ENCODE results near the gene LRPAP1.
"Not testable (repeated sequence)": the region's sequence is repeated elsewhere in the genome, so short reads cannot be mapped to it uniquely, and the experiment has no call there.

Gene LRPAP1

DNA sequence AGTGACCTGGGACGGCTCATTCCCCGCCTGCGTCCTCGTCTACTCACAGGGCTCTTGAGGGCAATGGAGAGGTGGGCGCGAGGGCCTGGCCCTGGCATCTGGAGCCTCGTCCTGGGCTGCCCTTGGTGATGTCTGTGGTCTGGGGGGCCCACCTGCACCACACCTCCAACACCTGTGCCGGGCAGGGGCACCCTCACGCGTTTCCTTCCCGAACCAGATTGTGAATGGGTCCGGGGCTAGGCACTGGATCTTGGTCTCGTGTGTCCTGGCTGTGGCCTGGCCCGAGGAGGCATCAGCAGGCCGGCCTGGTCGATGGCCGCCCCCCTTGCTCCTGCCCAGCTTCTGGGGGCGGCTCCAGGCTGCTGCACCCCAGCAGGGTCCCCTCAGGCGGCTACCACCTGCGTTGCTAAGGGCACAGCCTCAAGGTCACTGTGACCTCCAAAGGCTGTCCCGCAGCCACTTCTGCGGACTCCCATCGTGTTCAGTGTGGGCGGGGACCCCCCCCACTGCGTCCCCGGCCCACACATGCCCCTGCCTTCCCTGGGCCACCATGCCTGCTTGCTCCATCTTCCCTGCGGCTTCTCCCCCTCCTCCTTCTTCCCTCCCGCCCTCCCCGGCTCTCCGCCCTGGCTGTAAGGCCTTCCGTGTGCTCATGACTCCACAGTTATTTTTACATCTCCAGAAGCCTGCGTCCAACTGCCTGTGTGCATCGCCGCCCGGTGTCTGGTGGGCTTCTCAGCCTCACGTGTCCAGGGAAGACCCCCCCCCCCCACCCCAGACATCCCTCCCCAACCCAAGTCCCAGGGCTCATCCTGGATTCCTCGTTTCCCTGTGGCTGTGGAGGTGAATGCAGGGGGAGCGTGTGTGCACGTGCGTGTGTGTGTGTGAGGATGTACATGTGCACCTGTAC, 65.3 kb downstream of the LRPAP1 start:
- peaks cover 6% of the 10 kb centered on the region; the same call in 1 of the 2 replicates for H3K27me3 ChIP-seq (ENCODE audit: low read depth)
- H3K4me3 ChIP-seq: no peak overlapping the region
- no peak for DNase-seq (ENCODE audit: low spot score in 2 of 2)
- no peaks in the 10 kb centered on the region for H3K4me1 ChIP-seq
- in situ Hi-C loops (cut with MboI; ENCODE audit: low sequenced_read_pairs): no loop called here
- H3K9me3 ChIP-seq: no peaks in the 10 kb centered on the region
- H3K36me3 ChIP-seq (replicated peaks): no peaks in the 10 kb centered on the region

DNA sequence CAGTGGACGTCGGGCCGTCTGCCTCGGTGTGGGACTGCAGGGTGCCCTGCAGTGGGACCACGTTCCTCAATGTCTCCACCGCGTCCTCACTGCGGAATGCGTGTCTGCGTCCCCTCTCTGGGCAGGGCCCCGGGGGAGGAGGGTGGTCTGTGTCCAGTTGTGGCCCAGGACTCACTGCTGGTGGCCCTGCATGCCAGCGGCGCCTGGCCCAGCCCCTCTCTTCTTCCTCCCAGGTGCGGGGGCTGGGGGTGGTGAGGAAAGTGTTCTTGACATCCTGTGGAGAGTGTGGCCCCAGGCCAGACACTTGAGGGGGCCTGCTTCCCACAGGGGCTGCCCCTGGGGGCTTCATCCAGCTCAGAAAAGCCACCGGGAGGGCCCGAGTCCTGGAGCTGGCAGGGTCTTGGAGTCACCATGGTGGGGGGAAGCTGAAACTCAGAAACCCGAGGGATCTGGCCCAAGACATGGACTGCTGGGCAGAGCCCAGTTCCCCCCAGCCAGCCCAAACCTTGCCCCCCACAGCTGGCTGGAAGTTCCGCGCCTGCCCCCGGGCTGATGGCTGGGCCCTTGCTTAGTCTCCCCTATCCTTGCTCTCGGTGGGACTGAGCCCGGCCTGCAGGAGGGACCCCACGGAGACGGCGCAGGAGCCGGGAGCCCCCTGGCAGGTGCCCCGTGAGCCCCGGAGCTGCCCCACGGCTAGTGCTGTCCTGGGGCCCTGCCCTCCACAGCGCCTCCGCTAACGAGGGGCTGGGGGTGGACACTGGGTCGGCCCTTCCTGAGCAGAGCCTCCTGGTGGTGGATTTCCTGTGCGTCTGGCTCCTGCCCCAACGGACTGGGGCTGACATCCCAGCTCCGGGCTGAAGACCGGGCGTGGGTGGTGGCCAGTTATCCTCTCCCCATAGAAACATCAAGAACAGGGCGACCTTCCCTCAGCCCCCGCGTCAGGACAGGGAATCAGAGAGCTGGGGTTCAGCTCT, 66.2 kb downstream of the LRPAP1 start:
- Histone ChIP-seq H3K4me1 (no peaks in the 10 kb centered on the region), H3K9me3 (no peaks in the 10 kb centered on the region), H3K27me3 (ENCODE audit: low read depth) (peaks cover 6% of the 10 kb centered on the region; the same call in 1 of the 2 replicates), H3K36me3 (replicated peaks) (no peaks in the 10 kb centered on the region), H3K4me3 (no peak overlapping the region)
- in situ Hi-C loops (cut with MboI; ENCODE audit: low sequenced_read_pairs): no loop called here
- no peak for DNase-seq (ENCODE audit: low spot score in 2 of 2)

DNA sequence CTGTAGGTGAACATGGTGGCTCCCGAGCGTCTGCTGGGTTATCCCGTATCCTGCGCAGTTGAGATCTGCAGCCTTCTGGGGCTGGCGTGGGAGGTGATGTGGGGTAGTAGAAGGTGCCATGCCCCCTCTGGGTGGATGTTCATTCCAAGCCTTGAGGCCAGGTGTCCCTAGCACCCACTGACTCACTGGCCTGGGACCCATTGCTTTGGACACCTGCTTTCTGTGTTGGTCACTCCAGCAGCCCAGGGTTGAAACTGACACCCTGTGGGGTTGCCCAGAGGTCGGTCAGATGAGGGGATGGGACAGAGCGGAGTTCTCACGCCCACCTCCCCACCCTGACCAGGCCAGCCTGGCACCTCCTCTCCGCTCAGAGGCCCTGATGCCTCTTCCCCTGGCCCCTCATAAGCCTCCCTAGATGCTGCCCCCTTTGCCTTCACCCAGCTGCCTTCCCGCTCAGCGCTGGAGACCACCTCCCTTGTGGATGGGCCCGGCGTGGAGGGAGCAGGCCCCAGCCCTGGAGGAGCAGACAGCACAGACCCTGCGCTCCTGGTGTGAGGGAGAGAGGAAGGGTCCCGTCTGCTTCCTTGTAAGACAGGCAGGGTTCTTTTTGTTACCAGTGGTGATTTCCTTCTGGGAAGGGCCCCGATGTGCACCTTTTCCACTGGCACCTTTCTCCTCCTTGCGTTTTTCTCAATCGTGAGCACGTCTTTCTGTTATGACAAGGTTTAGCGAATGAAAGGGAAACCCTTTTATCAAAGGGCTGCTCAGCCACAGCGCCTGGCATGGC, 67.1 kb downstream of the LRPAP1 start:
- DNase-seq (ENCODE audit: low spot score in 2 of 2): no peak
- no peaks in the 10 kb centered on the region for H3K36me3 ChIP-seq (replicated peaks)
- no peaks in the 10 kb centered on the region for H3K4me1 ChIP-seq
- H3K27me3 ChIP-seq (ENCODE audit: low read depth): peaks cover 6% of the 10 kb centered on the region; the same call in 1 of the 2 replicates
- no peak overlapping the region for H3K4me3 ChIP-seq
- in situ Hi-C loops (cut with MboI; ENCODE audit: low sequenced_read_pairs): no loop called here
- no peaks in the 10 kb centered on the region for H3K9me3 ChIP-seq

DNA sequence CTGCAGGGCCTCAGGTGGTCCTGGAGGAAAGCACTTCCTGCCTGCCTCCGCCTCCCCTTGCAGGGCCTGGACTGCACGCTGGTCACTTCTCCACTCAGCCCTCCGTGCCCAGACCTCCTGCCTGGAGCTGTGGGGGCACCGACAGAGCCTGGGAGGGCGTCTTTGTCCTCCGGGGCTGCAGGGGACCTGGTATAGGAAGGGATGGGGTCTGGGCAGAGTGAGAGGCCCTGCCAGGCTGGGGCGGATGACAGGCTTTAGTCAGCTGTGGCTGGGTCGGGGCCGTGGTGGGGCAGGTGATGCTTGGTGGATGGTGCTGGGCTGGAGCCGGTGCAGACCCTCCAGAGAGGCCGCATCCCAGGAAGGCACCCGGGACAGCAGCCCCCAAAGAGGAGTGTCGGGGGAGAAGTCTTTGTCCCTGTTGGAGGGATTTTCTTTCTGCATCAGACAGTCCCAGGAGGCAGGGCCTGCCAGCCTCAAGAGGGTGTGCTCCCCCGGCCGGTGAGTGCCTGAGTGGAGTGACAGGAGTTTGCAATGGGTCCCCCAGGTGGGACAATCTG, 67.8 kb downstream of the LRPAP1 start:
- no peak for DNase-seq (ENCODE audit: low spot score in 2 of 2)
- Histone ChIP-seq H3K36me3 (replicated peaks) (no peaks in the 10 kb centered on the region), H3K4me3 (no peak overlapping the region), H3K4me1 (no peaks in the 10 kb centered on the region), H3K27me3 (ENCODE audit: low read depth) (peaks cover 6% of the 10 kb centered on the region; the same call in 1 of the 2 replicates), H3K9me3 (no peaks in the 10 kb centered on the region)
- in situ Hi-C loops (cut with MboI; ENCODE audit: low sequenced_read_pairs): no loop called here

- H3K9me3 ChIP-seq: no peaks in the 10 kb centered on the region
- H3K4me1 ChIP-seq: no peaks in the 10 kb centered on the region
- H3K4me3 ChIP-seq: no peak overlapping the region
- no peaks in the 10 kb centered on the region for H3K36me3 ChIP-seq (replicated peaks)
- DNase-seq (ENCODE audit: low spot score in 2 of 2): no peak
- H3K27me3 ChIP-seq (ENCODE audit: low read depth): peaks cover 9% of the 10 kb centered on the region; the same call in 1 of the 2 replicates
- in situ Hi-C loops (cut with MboI; ENCODE audit: low sequenced_read_pairs): no loop called here
Observed at GRCh38 chr4:3463556-3464348, 68.5 kb downstream of the LRPAP1 start.

- peak in 1 of 2 experiments; percentile 51 for DNase-seq (ENCODE audit: low spot score in 2 of 2)
- H3K4me3 ChIP-seq: no peak within 1 kb of the TSS
- H3K4me1 ChIP-seq: no peaks in the 10 kb centered on the region
- in situ Hi-C loops (cut with MboI; ENCODE audit: low sequenced_read_pairs): no loop called here
- peaks cover 9% of the 10 kb centered on the region; the same call in 1 of the 2 replicates for H3K27me3 ChIP-seq (ENCODE audit: low read depth)
- no peaks in the 10 kb centered on the region for H3K9me3 ChIP-seq
- no peaks in the 10 kb centered on the region for H3K36me3 ChIP-seq (replicated peaks)
Observed at GRCh38 chr4:3462790-3463415, 69.3 kb downstream of the LRPAP1 start, which contains the start of gene DOK7. DOK7 (plus strand) TSS chr4:3463306; CDS start chr4:3463376, 70 bp downstream.

GRCh38 chr4:3462321-3462789, 69.9 kb downstream of the LRPAP1 start:
- in situ Hi-C loops (cut with MboI; ENCODE audit: low sequenced_read_pairs): no loop called here
- H3K36me3 ChIP-seq (replicated peaks): no peaks in the 10 kb centered on the region
- no peaks in the 10 kb centered on the region for H3K9me3 ChIP-seq
- H3K27me3 ChIP-seq (ENCODE audit: low read depth): peaks cover 9% of the 10 kb centered on the region; the same call in 1 of the 2 replicates
- no peak for DNase-seq (ENCODE audit: low spot score in 2 of 2)
- H3K4me3 ChIP-seq: no peak overlapping the region
- H3K4me1 ChIP-seq: no peaks in the 10 kb centered on the region

DNA sequence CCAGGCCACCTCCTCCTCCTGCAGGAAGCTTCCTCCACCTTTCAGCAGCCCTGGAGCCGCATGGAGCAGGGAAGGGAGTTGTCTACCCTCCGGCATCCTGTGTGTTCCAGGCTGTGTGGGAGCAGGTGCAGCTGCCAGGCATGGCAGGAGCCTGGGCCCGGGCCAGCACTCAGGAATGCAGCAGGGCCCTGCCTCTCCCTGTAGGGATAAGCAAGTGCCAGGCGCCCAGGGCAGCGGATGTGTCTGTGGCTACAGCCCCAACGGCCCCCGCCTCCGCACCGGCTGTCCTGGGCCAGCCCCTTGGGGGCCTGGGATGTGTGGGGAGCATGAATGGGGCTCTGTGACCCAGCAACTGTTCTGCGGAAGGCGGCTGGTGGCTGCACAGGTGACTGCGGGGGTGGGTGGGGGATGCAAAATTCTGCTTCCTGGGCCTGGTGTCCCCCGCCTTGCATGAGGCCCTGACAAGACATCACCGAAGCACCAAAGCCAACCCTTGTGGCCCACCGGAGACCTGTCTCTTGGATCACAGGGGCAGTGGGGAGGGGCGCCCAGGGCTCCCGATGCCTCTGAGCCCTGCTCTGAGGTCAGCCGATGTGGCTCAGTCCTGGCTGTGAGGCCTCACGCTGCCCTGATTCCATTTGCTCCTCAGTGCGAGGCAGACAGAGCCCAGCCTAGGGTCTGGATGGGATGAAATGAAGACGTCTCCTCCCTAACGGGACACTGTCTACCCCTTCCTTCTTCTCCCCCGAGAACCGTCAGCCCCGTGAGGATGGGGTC, 70.5 kb downstream of the LRPAP1 start:
- in situ Hi-C loops (cut with MboI; ENCODE audit: low sequenced_read_pairs): no loop called here

GRCh38 chr4:3460926-3461325, 71.3 kb downstream of the LRPAP1 start:
- Histone ChIP-seq H3K27me3 (ENCODE audit: low read depth) (peaks cover 9% of the 10 kb centered on the region; the same call in 1 of the 2 replicates), H3K4me3 (no peak overlapping the region), H3K4me1 (no peaks in the 10 kb centered on the region), H3K9me3 (no peaks in the 10 kb centered on the region), H3K36me3 (replicated peaks) (no peaks in the 10 kb centered on the region)
- DNase-seq (ENCODE audit: low spot score in 2 of 2): no peak
- in situ Hi-C loops (cut with MboI; ENCODE audit: low sequenced_read_pairs): no loop called here

More for the DNA sequence above, 70.5 kb downstream of the LRPAP1 start:
- no peaks in the 10 kb centered on the region for H3K4me1 ChIP-seq
- H3K27me3 ChIP-seq (ENCODE audit: low read depth): peaks cover 9% of the 10 kb centered on the region; the same call in 1 of the 2 replicates
- H3K4me3 ChIP-seq: no peak overlapping the region
- DNase-seq (ENCODE audit: low spot score in 2 of 2): no peak
- no peaks in the 10 kb centered on the region for H3K9me3 ChIP-seq
- no peaks in the 10 kb centered on the region for H3K36me3 ChIP-seq (replicated peaks)

- DNase-seq (ENCODE audit: low spot score in 2 of 2); in situ Hi-C loops (cut with MboI; ENCODE audit: low sequenced_read_pairs); H3K4me1 ChIP-seq; H3K9me3 ChIP-seq; H3K27me3 ChIP-seq (ENCODE audit: low read depth); H3K4me3 ChIP-seq; H3K36me3 ChIP-seq (replicated peaks): not testable (repeated sequence)
Observed at GRCh38 chr4:3459156-3459555, 73.1 kb downstream of the LRPAP1 start.

DNA sequence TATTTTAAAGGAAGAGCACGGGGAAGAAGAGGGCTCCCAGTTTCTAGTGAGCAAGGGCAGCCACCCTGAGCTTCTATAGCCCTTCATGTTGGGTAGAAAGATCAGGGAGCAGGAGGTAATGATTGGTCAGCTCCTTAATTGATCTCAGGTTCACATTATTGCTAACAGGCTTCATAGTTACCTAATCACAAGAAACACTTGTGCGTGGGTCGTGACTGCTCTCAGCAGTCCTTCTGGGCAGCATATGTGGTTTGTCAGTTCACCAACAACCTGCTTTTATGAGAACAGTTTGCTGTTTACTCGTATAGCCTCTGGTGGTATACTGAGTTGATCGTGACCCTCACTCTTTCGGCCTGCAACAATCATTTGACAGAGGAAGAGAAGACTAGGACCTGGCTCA, 73.9 kb downstream of the LRPAP1 start:
- H3K36me3 ChIP-seq (replicated peaks): no peaks in the 10 kb centered on the region
- DNase-seq (ENCODE audit: low spot score in 2 of 2): no peak
- H3K4me1 ChIP-seq: no peaks in the 10 kb centered on the region
- in situ Hi-C loops (cut with MboI; ENCODE audit: low sequenced_read_pairs): no loop called here
- peaks cover 9% of the 10 kb centered on the region; the same call in 1 of the 2 replicates for H3K27me3 ChIP-seq (ENCODE audit: low read depth)
- no peak overlapping the region for H3K4me3 ChIP-seq
- peaks cover 3% of the 10 kb centered on the region; the same call in 1 of the 2 replicates for H3K9me3 ChIP-seq

All from HAP-1 (cell line).